ENCODE measurements around the gene IFT88. TPM values are rescaled to one million over a fixed set of nuclear protein-coding genes. Genes with fewer than 3 reads are reported as not detected.
A peak's percentile ranks its signal among the peaks of the same experiment; 100 is the strongest.

IFT88 gene
- polyA plus RNA-seq, 1 of the 3 experiments (the other 2 are of a cell fraction), result 6.2 TPM

GRCh38 chr13:20713751-20714150 is 146.8 kb downstream of the IFT88 start (continued):
- TF ChIP-seq REST (IDR thresholded peaks at IDR 0.05; ENCODE audit: low read depth, low read length) (no peak), TAF1 (IDR thresholded peaks at IDR 0.05; ENCODE audit: borderline replicate concordance, low read depth, low read length) (no peak), RFX5 (IDR thresholded peaks at IDR 0.05; ENCODE audit: low read length) (no peak), USF1 (IDR thresholded peaks at IDR 0.05; ENCODE audit: borderline replicate concordance, low read depth) (no peak)

GRCh38 chr13:20714161-20714560 is 147.2 kb downstream of the IFT88 start:
- peak overlapping the region; percentile 8; the same call in 1 of the 2 replicates for H2AFZ ChIP-seq (ENCODE audit: low read depth)
- peak overlapping the region; percentile 17 to 86; a peak in 3 of 4 replicates for H3K27ac ChIP-seq (ENCODE audit: low read depth in 2 of 2, low read length in 1 of 2)
- no peaks in the 10 kb centered on the region for H3K27me3 ChIP-seq (ENCODE audit: insufficient read depth)
- no peaks in the 10 kb centered on the region for H4K20me1 ChIP-seq (ENCODE audit: insufficient read depth)
- H3K9me3 ChIP-seq, result no peaks in the 10 kb centered on the region
- TF ChIP-seq CHD2 (IDR thresholded peaks at IDR 0.05; ENCODE audit: low read length, partially characterized antibody) (no peak), POLR2AphosphoS5 (IDR thresholded peaks at IDR 0.05; ENCODE audit: low read depth, low read length) (no peak), JUND (IDR thresholded peaks at IDR 0.05) (no peak), RCOR1 (IDR thresholded peaks at IDR 0.05; ENCODE audit: low read length) (no peak), USF1 (IDR thresholded peaks at IDR 0.05; ENCODE audit: borderline replicate concordance, low read depth) (no peak), TCF12 (IDR thresholded peaks at IDR 0.05) (no peak), TAF1 (IDR thresholded peaks at IDR 0.05; ENCODE audit: borderline replicate concordance, low read depth, low read length) (no peak), MXI1 (IDR thresholded peaks at IDR 0.05; ENCODE audit: low read depth, low read length) (no peak)
- H3K36me3 ChIP-seq (replicated peaks in 1 of 2; ENCODE audit: control insufficient read depth in 1 of 2, insufficient read depth in 2 of 2, low read length in 1 of 2), result no peaks in the 10 kb centered on the region
- H3F3A ChIP-seq (replicated peaks; ENCODE audit: insufficient read depth), result peaks cover 25% of the 10 kb centered on the region
- no peak overlapping the region for H3K4me3 ChIP-seq (ENCODE audit: low read depth in 2 of 2, low read length in 1 of 2)
- 94% methylated on average over 8 of the region's 8 CpGs for WGBS (ENCODE audit: low lambda C conversion rate)
- no peaks in the 10 kb centered on the region for H3K9me2 ChIP-seq
- H3K9ac ChIP-seq, result peak overlapping the region; percentile 46; the same call in 1 of the 2 replicates
- H3K79me2 ChIP-seq (ENCODE audit: insufficient read depth), result no peaks in the 10 kb centered on the region
- peak overlapping the region; percentile 59; the same call in 1 of the 2 replicates for H3K4me2 ChIP-seq
- no peak for DNase-seq
- POLR2A ChIA-PET, result no interaction called here
- peaks cover 0 to 26% of the 10 kb centered on the region in 2 experiments; a peak in 3 of 4 replicates for H3K4me1 ChIP-seq (ENCODE audit: control insufficient read depth in 1 of 2, insufficient read depth in 2 of 2, low read depth in 1 of 2, low read length in 1 of 2)
- CTCF ChIA-PET, result interaction anchor here (1.1 to 7.3 kb wide), 6 partner anchors 8 to 211 kb away, joined by 3 to 76 read pairs (median 7); partner anchors contain the start of gene IL17D
